HEK293 (cell line): ENCODE data around the gene MSLN.

Experiments used
- CTCF ChIA-PET: fragments of 350-600 bp; formaldehyde crosslinking; extraction: SDS; loops from one replicate; lab custom pipeline; 2021; ENCODE audit warnings: antibody characterized with exemption; lab: Yijun Ruan, JAX
- POLR2A ChIA-PET: fragments of 300-600 bp; formaldehyde crosslinking; extraction: SDS; loops from one replicate; lab custom pipeline; 2020; ENCODE audit warnings: antibody characterized with exemption, inconsistent platforms; lab: Yijun Ruan, JAX
- H3K27ac ChIP-seq: fragments of 200-500 bp; sonication (Bioruptor generic); 2 replicates; pipeline ENCODE4 v1.5.1; 2014; ENCODE audit warnings: low read depth, low read length, control low read depth, inconsistent platforms; ENCODE audit errors: extremely low read depth
- H3K36me3 ChIP-seq, 2 experiments: fragments of 200-500 bp in 1 of 2; sonication (Bioruptor generic) in 1 of 2; 1 replicate in 1 of 2; 2 replicates in 1 of 2; pipeline ENCODE4 v1.5.1; 2014 to 2017; ENCODE audit warnings: inconsistent platforms in 2 of 2, low read length in 2 of 2; ENCODE audit not compliant: control insufficient read depth in 2 of 2, insufficient read depth in 1 of 2
- H3K4me1 ChIP-seq: fragments of 200-500 bp; sonication (Bioruptor generic); 2 replicates; pipeline ENCODE4 v1.5.1; 2014; ENCODE audit warnings: mild to moderate bottlenecking, low read length, inconsistent platforms; ENCODE audit not compliant: control insufficient read depth, insufficient read depth
- H3K4me3 ChIP-seq: 2 replicates; pipeline ENCODE4 v1.5.1; 2011; ENCODE audit warnings: low read depth, mild to moderate bottlenecking, control low read depth, low read length, moderate library complexity
- H3K9me3 ChIP-seq: fragments of 200-500 bp; sonication (Bioruptor generic); 2 replicates; pipeline ENCODE4 v1.5.1; 2014; ENCODE audit warnings: low read depth, low read length, inconsistent platforms; ENCODE audit not compliant: control insufficient read depth, insufficient read depth
- BCL6B ChIP-seq: fragments of 450-650 bp; formaldehyde crosslinking; IDR thresholded peaks from 2 replicates; pipeline ENCODE4 v1.5.1; 2017; ENCODE audit warnings: missing biosample characterization, missing genetic modification characterization
- CTCF ChIP-seq: fragments of 450-650 bp; formaldehyde crosslinking; IDR thresholded peaks from 2 replicates; pipeline ENCODE4 v1.5.1; 2016; ENCODE audit warnings: missing biosample characterization, missing genetic modification characterization
- EGR2 ChIP-seq: fragments of 450-650 bp; formaldehyde crosslinking; IDR thresholded peaks from 2 replicates; pipeline ENCODE4 v1.5.1; 2016; ENCODE audit warnings: low read depth, missing biosample characterization, missing genetic modification characterization
- ZBTB26 ChIP-seq: fragments of 450-650 bp; formaldehyde crosslinking; optimal IDR thresholded peaks from 2 replicates; pipeline ENCODE3; 2016; ENCODE audit warnings: missing biosample characterization, mild to moderate bottlenecking, missing genetic modification characterization
- ZBTB6 ChIP-seq: fragments of 450-650 bp; formaldehyde crosslinking; IDR thresholded peaks from 2 replicates; pipeline ENCODE4 v1.5.1; 2017; ENCODE audit warnings: missing biosample characterization, missing genetic modification characterization
- ZFP37 ChIP-seq: fragments of 450-650 bp; formaldehyde crosslinking; IDR thresholded peaks from 2 replicates; pipeline ENCODE4 v1.5.1; 2016; ENCODE audit warnings: missing biosample characterization, missing genetic modification characterization
- ZNF112 ChIP-seq: fragments of 450-650 bp; formaldehyde crosslinking; IDR thresholded peaks from 2 replicates; pipeline ENCODE4 v1.5.0; 2017; ENCODE audit warnings: missing biosample characterization, missing genetic modification characterization
- ZNF148 ChIP-seq: fragments of 450-650 bp; formaldehyde crosslinking; IDR thresholded peaks from 2 replicates; pipeline ENCODE4 v1.5.0; 2017; ENCODE audit warnings: missing biosample characterization, missing genetic modification characterization, borderline replicate concordance
- ZNF174 ChIP-seq: fragments of 450-650 bp; formaldehyde crosslinking; IDR thresholded peaks from 2 replicates; pipeline ENCODE4 v1.5.0; 2017; ENCODE audit warnings: missing biosample characterization, mild to moderate bottlenecking, missing genetic modification characterization
- ZNF211 ChIP-seq: fragments of 450-650 bp; formaldehyde crosslinking; IDR thresholded peaks from 2 replicates; pipeline ENCODE4 v1.5.1; 2016; ENCODE audit warnings: low read depth, missing biosample characterization, missing genetic modification characterization
- ZNF274 ChIP-seq, 2 experiments: fragments of 200-500 bp in 1 of 2; fragments of 450-650 bp in 1 of 2; sonication (Bioruptor generic) in 1 of 2; formaldehyde crosslinking in 1 of 2; IDR thresholded peaks; 2 replicates each; pipeline versions ENCODE4 v1.5.1 to v1.6.1; 2014 to 2016; ENCODE audit warnings: borderline replicate concordance in 1 of 2, inconsistent platforms in 1 of 2, low read length in 1 of 2, missing biosample characterization in 1 of 2, missing genetic modification characterization in 1 of 2
- ZNF426 ChIP-seq: fragments of 450-650 bp; formaldehyde crosslinking; IDR thresholded peaks from 2 replicates; pipeline ENCODE4 v1.5.1; 2017; ENCODE audit warnings: missing biosample characterization, missing genetic modification characterization, mild to moderate bottlenecking, inconsistent platforms, moderate library complexity
- ZNF521 ChIP-seq: fragments of 450-650 bp; formaldehyde crosslinking; IDR thresholded peaks from 2 replicates; pipeline ENCODE4 v1.5.1; 2017; ENCODE audit warnings: missing biosample characterization, mild to moderate bottlenecking, missing genetic modification characterization
- ZNF555 ChIP-seq: fragments of 450-650 bp; formaldehyde crosslinking; conservative IDR thresholded peaks from 2 replicates; pipeline ENCODE4 v1.5.1; 2017; ENCODE audit warnings: missing biosample characterization, mild to moderate bottlenecking, missing genetic modification characterization, inconsistent platforms
- ZNF624 ChIP-seq: fragments of 450-650 bp; formaldehyde crosslinking; IDR thresholded peaks from 2 replicates; pipeline ENCODE4 v1.5.1; 2017; ENCODE audit warnings: missing biosample characterization, missing genetic modification characterization
- ZNF654 ChIP-seq: fragments of 450-650 bp; formaldehyde crosslinking; IDR thresholded peaks from 2 replicates; pipeline ENCODE4 v1.5.1; 2016; ENCODE audit warnings: low read depth, missing biosample characterization, missing genetic modification characterization
- ZNF707 ChIP-seq: fragments of 450-650 bp; formaldehyde crosslinking; IDR thresholded peaks from 2 replicates; pipeline ENCODE4 v1.5.1; 2016; ENCODE audit warnings: missing biosample characterization, missing genetic modification characterization
- ZNF837 ChIP-seq: fragments of 450-650 bp; formaldehyde crosslinking; IDR thresholded peaks from 2 replicates; pipeline ENCODE4 v1.5.1; 2016; ENCODE audit warnings: missing biosample characterization, missing genetic modification characterization
- TF ChIP-seq, protein P1 (sequence below): fragments of 450-650 bp; formaldehyde crosslinking; IDR thresholded peaks from 2 replicates; pipeline ENCODE4 v1.5.1; 2016; ENCODE audit warnings: missing biosample characterization, missing genetic modification characterization
- TF ChIP-seq, protein P2 (sequence below): fragments of 450-650 bp; formaldehyde crosslinking; IDR thresholded peaks from 2 replicates; pipeline ENCODE4 v1.5.1; 2016; ENCODE audit warnings: missing biosample characterization, missing genetic modification characterization
- TF ChIP-seq, protein P3 (sequence below): fragments of 450-650 bp; formaldehyde crosslinking; IDR thresholded peaks from 2 replicates; pipeline ENCODE4 v1.5.1; 2016; ENCODE audit warnings: missing biosample characterization, missing genetic modification characterization

MSLN gene

DNA sequence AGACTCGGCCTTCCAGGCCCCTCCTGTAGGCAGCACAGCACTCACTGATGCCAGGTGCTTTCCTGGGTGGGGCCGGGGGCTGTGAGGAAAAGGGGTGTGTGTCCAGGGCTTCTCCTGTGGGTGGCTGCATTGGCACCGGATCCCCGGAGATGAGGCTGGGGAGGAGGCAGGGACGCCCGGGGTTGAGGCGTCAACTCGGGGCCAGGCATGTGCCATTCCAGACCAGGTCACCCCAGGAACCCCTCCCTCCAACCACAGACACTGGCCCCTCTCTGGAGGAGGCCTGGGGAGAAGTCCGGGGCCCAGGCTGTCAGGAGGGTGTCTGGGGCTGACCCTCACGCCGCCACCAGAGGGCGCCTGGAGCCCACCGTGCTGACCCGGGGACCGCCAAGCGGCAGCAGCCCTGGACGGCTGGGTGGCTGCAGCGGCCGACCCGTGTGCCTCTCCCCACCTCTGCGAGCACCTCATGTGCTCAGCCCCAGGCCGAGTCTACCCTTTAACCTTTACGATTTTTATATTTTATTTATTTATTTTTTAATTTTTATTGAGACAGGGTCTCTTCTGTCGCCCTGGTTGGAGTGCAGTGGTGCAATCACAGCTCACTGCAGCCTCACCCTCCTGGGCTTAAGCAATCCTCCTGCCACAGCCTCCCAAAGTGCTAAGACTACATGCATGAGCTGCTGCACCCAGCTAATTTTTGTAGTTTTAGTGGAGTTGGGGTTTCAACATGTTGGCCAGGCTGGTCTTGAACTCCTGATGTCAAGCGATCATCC lies 48.8 kb upstream of the MSLN start:
- POLR2A ChIA-PET: interaction anchor here (0.6 to 2.5 kb wide), 8 partner anchors 9 to 345 kb away, joined by 3 to 12 read pairs (median 3); partner anchors contain the start of genes ANTKMT, CHTF18, CIAO3 and RPUSD1
- TF ChIP-seq ZNF211 (tag by site-specific recombination): no peak
- TF ChIP-seq, protein P1, sequence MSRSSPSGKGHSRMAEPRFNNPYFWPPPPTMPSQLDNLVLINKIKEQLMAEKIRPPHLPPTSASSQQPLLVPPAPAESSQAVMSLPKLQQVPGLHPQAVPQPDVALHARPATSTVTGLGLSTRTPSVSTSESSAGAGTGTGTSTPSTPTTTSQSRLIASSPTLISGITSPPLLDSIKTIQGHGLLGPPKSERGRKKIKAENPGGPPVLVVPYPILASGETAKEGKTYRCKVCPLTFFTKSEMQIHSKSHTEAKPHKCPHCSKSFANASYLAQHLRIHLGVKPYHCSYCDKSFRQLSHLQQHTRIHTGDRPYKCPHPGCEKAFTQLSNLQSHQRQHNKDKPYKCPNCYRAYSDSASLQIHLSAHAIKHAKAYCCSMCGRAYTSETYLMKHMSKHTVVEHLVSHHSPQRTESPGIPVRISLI (tag by site-specific recombination): no peak
- TF ChIP-seq ZNF426 (tag by site-specific recombination): no peak
- TF ChIP-seq, protein P2, sequence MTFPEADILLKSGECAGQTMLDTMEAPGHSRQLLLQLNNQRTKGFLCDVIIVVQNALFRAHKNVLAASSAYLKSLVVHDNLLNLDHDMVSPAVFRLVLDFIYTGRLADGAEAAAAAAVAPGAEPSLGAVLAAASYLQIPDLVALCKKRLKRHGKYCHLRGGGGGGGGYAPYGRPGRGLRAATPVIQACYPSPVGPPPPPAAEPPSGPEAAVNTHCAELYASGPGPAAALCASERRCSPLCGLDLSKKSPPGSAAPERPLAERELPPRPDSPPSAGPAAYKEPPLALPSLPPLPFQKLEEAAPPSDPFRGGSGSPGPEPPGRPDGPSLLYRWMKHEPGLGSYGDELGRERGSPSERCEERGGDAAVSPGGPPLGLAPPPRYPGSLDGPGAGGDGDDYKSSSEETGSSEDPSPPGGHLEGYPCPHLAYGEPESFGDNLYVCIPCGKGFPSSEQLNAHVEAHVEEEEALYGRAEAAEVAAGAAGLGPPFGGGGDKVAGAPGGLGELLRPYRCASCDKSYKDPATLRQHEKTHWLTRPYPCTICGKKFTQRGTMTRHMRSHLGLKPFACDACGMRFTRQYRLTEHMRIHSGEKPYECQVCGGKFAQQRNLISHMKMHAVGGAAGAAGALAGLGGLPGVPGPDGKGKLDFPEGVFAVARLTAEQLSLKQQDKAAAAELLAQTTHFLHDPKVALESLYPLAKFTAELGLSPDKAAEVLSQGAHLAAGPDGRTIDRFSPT (tag by site-specific recombination): no peak; the same call in 1 of the 2 replicates
- peak; percentile 73 for TF ChIP-seq ZNF654 (tag by site-specific recombination)
- no peak for TF ChIP-seq ZNF274 (IDR thresholded peaks at IDR 0.05; ENCODE audit: low read length)
- TF ChIP-seq ZNF274 (tag by site-specific recombination; IDR thresholded peaks at IDR 0.05; ENCODE audit: borderline replicate concordance): no peak
- peak; percentile 91 for TF ChIP-seq CTCF (tag by site-specific recombination)
- no peak for TF ChIP-seq ZNF521
- no peak for TF ChIP-seq ZNF555 (tag by site-specific recombination)
- TF ChIP-seq ZNF624 (tag by site-specific recombination): no peak
- TF ChIP-seq ZBTB26 (tag by site-specific recombination): peak; percentile 15
- no peak for TF ChIP-seq ZNF148
- TF ChIP-seq ZBTB6 (tag by site-specific recombination): no peak
- TF ChIP-seq BCL6B (tag by site-specific recombination): no peak
- no peak for TF ChIP-seq ZNF174
- no peak for TF ChIP-seq ZNF837
- no peak for TF ChIP-seq ZFP37
- no peak for TF ChIP-seq EGR2 (tag by site-specific recombination)
- no peak for TF ChIP-seq ZNF112 (tag by site-specific recombination)
- TF ChIP-seq ZNF707 (tag by site-specific recombination): no peak
- TF ChIP-seq, protein P3, sequence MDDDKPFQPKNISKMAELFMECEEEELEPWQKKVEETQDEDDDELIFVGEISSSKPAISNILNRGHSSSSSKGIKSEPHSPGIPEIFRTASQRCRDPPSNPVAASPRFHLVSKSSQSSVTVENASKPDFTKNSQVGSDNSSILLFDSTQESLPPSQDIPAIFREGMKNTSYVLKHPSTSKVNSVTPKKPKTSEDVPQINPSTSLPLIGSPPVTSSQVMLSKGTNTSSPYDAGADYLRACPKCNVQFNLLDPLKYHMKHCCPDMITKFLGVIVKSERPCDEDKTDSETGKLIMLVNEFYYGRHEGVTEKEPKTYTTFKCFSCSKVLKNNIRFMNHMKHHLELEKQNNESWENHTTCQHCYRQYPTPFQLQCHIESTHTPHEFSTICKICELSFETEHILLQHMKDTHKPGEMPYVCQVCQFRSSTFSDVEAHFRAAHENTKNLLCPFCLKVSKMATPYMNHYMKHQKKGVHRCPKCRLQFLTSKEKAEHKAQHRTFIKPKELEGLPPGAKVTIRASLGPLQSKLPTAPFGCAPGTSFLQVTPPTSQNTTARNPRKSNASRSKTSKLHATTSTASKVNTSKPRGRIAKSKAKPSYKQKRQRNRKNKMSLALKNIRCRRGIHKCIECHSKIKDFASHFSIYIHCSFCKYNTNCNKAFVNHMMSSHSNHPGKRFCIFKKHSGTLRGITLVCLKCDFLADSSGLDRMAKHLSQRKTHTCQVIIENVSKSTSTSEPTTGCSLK (tag by site-specific recombination): no peak

More for the DNA sequence above, 48.8 kb upstream of the MSLN start:
- Histone ChIP-seq H3K4me1 (peaks cover 11% of the 10 kb centered on the region), H3K4me3 (no peak overlapping the region), H3K27ac (no peak overlapping the region), H3K9me3 (no peaks in the 10 kb centered on the region), H3K36me3 (peaks cover 0 to 3% of the 10 kb centered on the region in 2 experiments; a peak in 1 of 3 replicates)
- CTCF ChIA-PET: interaction anchor here (0.6 to 5.7 kb wide), 37 partner anchors 8 to 647 kb away, joined by 3 to 119 read pairs (median 5); partner anchors contain the start of genes ANTKMT, CCDC78, CHTF18 and CIAO3
